CD14-positive monocyte (primary cell): ENCODE measurements around the gene ITPKB. TPM values are rescaled to one million over a fixed set of nuclear protein-coding genes. Genes with fewer than 3 reads are reported as not detected.
A peak's percentile ranks its signal among the peaks of the same experiment; 100 is the strongest.

ENCODE experiments used
- DNase-seq, 3 donors: peaks; one replicate each; pipeline ENCODE4 v3.0.0-alpha.2; 2011 to 2022
- H2AFZ ChIP-seq: 2 replicates; pipeline ENCODE4 v1.6.0; 2012; ENCODE audit warnings: mild to moderate bottlenecking, low read depth, low read length, inconsistent platforms; ENCODE audit not compliant: insufficient read depth, poor library complexity, severe bottlenecking
- H3K27ac ChIP-seq, 2 donors: 1 replicate in 1 of 2; 2 replicates in 1 of 2; pipeline ENCODE4 v1.5.1; 2012 to 2013; ENCODE audit warnings: low read length in 2 of 2, control low read depth in 1 of 2, inconsistent platforms in 1 of 2, low read depth in 1 of 2, mild to moderate bottlenecking in 1 of 2
- H3K27me3 ChIP-seq, 2 donors: one replicate each; pipeline versions ENCODE4 v1.6.0 to v1.6.1; 2011 to 2013; ENCODE audit warnings: low read length in 2 of 2; ENCODE audit not compliant: control insufficient read depth in 2 of 2, insufficient read depth in 2 of 2
- H3K36me3 ChIP-seq, 2 donors: replicated peaks in 1 of 2; 1 replicate in 1 of 2; 2 replicates in 1 of 2; pipeline versions ENCODE4 v1.5.1 to v1.6.1; 2012 to 2013; ENCODE audit warnings: low read length in 2 of 2, control low read depth in 1 of 2, inconsistent platforms in 1 of 2, mild to moderate bottlenecking in 1 of 2; ENCODE audit not compliant: insufficient read depth in 2 of 2, control insufficient read depth in 1 of 2
- H3K4me1 ChIP-seq, 2 donors: 1 replicate in 1 of 2; 2 replicates in 1 of 2; pipeline versions ENCODE4 v1.5.1 to v1.6.1; 2012 to 2013; ENCODE audit warnings: low read length in 2 of 2, control low read depth in 1 of 2, inconsistent platforms in 1 of 2, mild to moderate bottlenecking in 1 of 2, moderate library complexity in 1 of 2; ENCODE audit not compliant: insufficient read depth in 2 of 2, control insufficient read depth in 1 of 2
- H3K4me2 ChIP-seq: replicated peaks from 2 replicates; pipeline ENCODE3; 2012; ENCODE audit warnings: low read length, moderate library complexity, mild to moderate bottlenecking; ENCODE audit not compliant: poor library complexity, severe bottlenecking; ENCODE audit errors: extremely low read depth
- H3K4me3 ChIP-seq, 3 experiments: fragments of 200-600 bp in 1 of 3; sonication (generic) in 1 of 3; replicated peaks in 1 of 3; 1 replicate in 2 of 3; 2 replicates in 1 of 3; pipeline ENCODE4 v1.5.1; 2011 to 2013; ENCODE audit warnings: low read length in 3 of 3, mild to moderate bottlenecking in 3 of 3, control low read depth in 2 of 3, low read depth in 2 of 3, inconsistent platforms in 1 of 3, moderate library complexity in 1 of 3
- H3K79me2 ChIP-seq: 2 replicates; pipeline ENCODE4 v1.6.0; 2012; ENCODE audit warnings: mild to moderate bottlenecking, control low read depth, inconsistent platforms, low read length, moderate library complexity; ENCODE audit not compliant: insufficient read depth
- H3K9ac ChIP-seq: 2 replicates; pipeline ENCODE4 v1.6.0; 2017; ENCODE audit warnings: low read length, mild to moderate bottlenecking; ENCODE audit not compliant: insufficient read depth, poor library complexity, severe bottlenecking
- H3K9me3 ChIP-seq, 2 donors: replicated peaks in 1 of 2; 1 replicate in 1 of 2; 2 replicates in 1 of 2; pipeline versions ENCODE4 v1.5.1 to v1.6.1; 2012 to 2013; ENCODE audit warnings: low read length in 2 of 2, control low read depth in 1 of 2; ENCODE audit not compliant: control insufficient read depth in 1 of 2, insufficient read depth in 1 of 2
- H4K20me1 ChIP-seq: 2 replicates; pipeline ENCODE4 v1.6.0; 2012; ENCODE audit warnings: mild to moderate bottlenecking, low read length, control low read depth, moderate library complexity; ENCODE audit not compliant: insufficient read depth
- H3K27ac Mint-ChIP-seq, 7 donors: one replicate each; pipeline ENCODE4 v1.8.0; 2020; ENCODE audit warnings: mild to moderate bottlenecking in 7 of 7, mixed read lengths in 7 of 7, moderate library complexity in 6 of 7, inconsistent platforms in 2 of 7
- H3K27me3 Mint-ChIP-seq, 3 donors: one replicate each; pipeline ENCODE4 v1.8.0; 2021 to 2022; ENCODE audit warnings: low read depth in 3 of 3, mild to moderate bottlenecking in 3 of 3, mixed read lengths in 3 of 3, moderate library complexity in 3 of 3, inconsistent platforms in 1 of 3
- H3K36me3 Mint-ChIP-seq, 2 donors: one replicate each; pipeline ENCODE4 v1.8.0; 2020; ENCODE audit warnings: mixed read lengths in 2 of 2, inconsistent platforms in 1 of 2, mild to moderate bottlenecking in 1 of 2
- H3K4me1 Mint-ChIP-seq: one replicate; pipeline ENCODE4 v1.8.0; 2020; ENCODE audit warnings: mild to moderate bottlenecking, mixed read lengths
- H3K4me3 Mint-ChIP-seq, 2 donors: one replicate each; pipeline ENCODE4 v1.8.0; 2020; ENCODE audit warnings: mild to moderate bottlenecking in 2 of 2, mixed read lengths in 2 of 2, moderate library complexity in 1 of 2
- H3K9me3 Mint-ChIP-seq, 7 donors: one replicate each; pipeline ENCODE4 v1.8.0; 2020 to 2022; ENCODE audit warnings: mixed read lengths in 7 of 7, mild to moderate bottlenecking in 6 of 7, moderate library complexity in 6 of 7, inconsistent platforms in 2 of 7
- CTCF ChIP-seq: fragments of 200-600 bp; IDR thresholded peaks from one replicate; pipeline ENCODE4 v1.8.0; 2022; ENCODE audit warnings: antibody characterized with exemption, mild to moderate bottlenecking
- whole genome bisulfite sequencing: methylation state at CpG from one replicate; pipeline ENCODE4 v1.1.5; 2013; ENCODE audit warnings: missing lambda C conversion rate; ENCODE audit not compliant: insufficient coverage; 5-methylcytosine and 5-hydroxymethylcytosine counted together
- intact Hi-C, 2 donors: fragments of 100-400 bp; cut with micrococcal nuclease; formaldehyde crosslinking; loops; one replicate each; pipeline versions ENCODE4 v1.15.0 to v1.15.1; 2023
- polyA plus RNA-seq, 3 donors: library from polyadenylated mRNA; depleted of rRNA in 1 of 3; unstranded in 2 of 3; stranded (reverse) in 1 of 3; fragments of 300-500 nt in 2 of 3; fragments of >200 nt in 1 of 3; fragmentation: Illumina TruSeq in 2 of 3; gene quantifications; 1 replicate in 2 of 3; 2 replicates in 1 of 3; pipeline ENCODE4 v1.2.3, GENCODE V29; 2012 to 2021

ITPKB gene
- polyA plus RNA-seq, 3 donors: 7.3 to 14.4 (median 10.2) TPM

- Histone ChIP-seq H3K27ac (no peak overlapping the region), H3K79me2 (peaks cover 15% of the 10 kb centered on the region), H3K4me3 (no peak overlapping the region), H2AFZ (no peak overlapping the region), H3K9ac (no peak overlapping the region), H3K9me3 (no peaks in the 10 kb centered on the region), H4K20me1 (peaks cover 25% of the 10 kb centered on the region), H3K4me2 (no peak overlapping the region), H3K27me3 (no peaks in the 10 kb centered on the region), H3K4me1 (no peaks in the 10 kb centered on the region), H3K36me3 (peaks cover 7 to 69% of the 10 kb centered on the region in 2 donors)
- intact Hi-C loops: loop anchor here (5.0 kb wide), 2 partner anchors 36 to 56 kb away; no protein-coding TSS in a partner anchor
- Mint-ChIP-seq H3K9me3 (peaks cover 0 to 1% (median 0%) of the 10 kb centered on the region in 7 donors), H3K4me3 (no peak overlapping the region), H3K27me3 (peaks cover 0 to 2% (median 0%) of the 10 kb centered on the region in 3 donors), H3K4me1 (peaks cover 41% of the 10 kb centered on the region), H3K27ac (peak overlapping the region in 1 of 7 donors; percentile 10), H3K36me3 (peaks cover 76 to 80% of the 10 kb centered on the region in 2 donors)
- TF ChIP-seq CTCF: no peak
- 48% methylated on average over 3 of the region's 6 CpGs for WGBS
- DNase-seq: peak in 1 of 3 donors; percentile 4
Observed at GRCh38 chr1:226688056-226688748, 50.9 kb downstream of the ITPKB start.

- Histone ChIP-seq H3K27ac (no peak overlapping the region), H3K4me3 (no peak overlapping the region), H2AFZ (no peak overlapping the region), H3K4me1 (no peaks in the 10 kb centered on the region), H3K9ac (no peak overlapping the region), H3K36me3 (peaks cover 4 to 61% of the 10 kb centered on the region in 2 donors), H3K27me3 (no peaks in the 10 kb centered on the region), H3K4me2 (no peak overlapping the region), H4K20me1 (peaks cover 25% of the 10 kb centered on the region), H3K9me3 (no peaks in the 10 kb centered on the region), H3K79me2 (peaks cover 15% of the 10 kb centered on the region)
- intact Hi-C loops: loop anchor here (5.0 kb wide), 2 partner anchors 35 to 55 kb away; no protein-coding TSS in a partner anchor
- peaks cover 47% of the 10 kb centered on the region for H3K4me1 Mint-ChIP-seq
- WGBS: 59% methylated on average over 2 of the region's 2 CpGs
- peak; percentile 34 for TF ChIP-seq CTCF
- H3K4me3 Mint-ChIP-seq: no peak overlapping the region
- peak overlapping the region in 3 of 7 donors; percentile 64 to 80 (median 67) for H3K27ac Mint-ChIP-seq
- H3K36me3 Mint-ChIP-seq: peaks cover 73% of the 10 kb centered on the region in 2 donors
- peak; percentile 40 to 55 (median 41) for DNase-seq
- peaks cover 0 to 1% (median 0%) of the 10 kb centered on the region in 7 donors for H3K9me3 Mint-ChIP-seq
- H3K27me3 Mint-ChIP-seq: peaks cover 0 to 2% (median 0%) of the 10 kb centered on the region in 3 donors
Observed at GRCh38 chr1:226687426-226687825, 51.7 kb downstream of the ITPKB start.
